Measurements from ENCODE around the gene NCBP2. TPM values are rescaled to one million over a fixed set of nuclear protein-coding genes. Genes with fewer than 3 reads are reported as not detected.

NCBP2 gene
- total and polyA plus RNA-seq, 7 donors, result 35.7 to 60.7 (median 44.9) TPM

DNA sequence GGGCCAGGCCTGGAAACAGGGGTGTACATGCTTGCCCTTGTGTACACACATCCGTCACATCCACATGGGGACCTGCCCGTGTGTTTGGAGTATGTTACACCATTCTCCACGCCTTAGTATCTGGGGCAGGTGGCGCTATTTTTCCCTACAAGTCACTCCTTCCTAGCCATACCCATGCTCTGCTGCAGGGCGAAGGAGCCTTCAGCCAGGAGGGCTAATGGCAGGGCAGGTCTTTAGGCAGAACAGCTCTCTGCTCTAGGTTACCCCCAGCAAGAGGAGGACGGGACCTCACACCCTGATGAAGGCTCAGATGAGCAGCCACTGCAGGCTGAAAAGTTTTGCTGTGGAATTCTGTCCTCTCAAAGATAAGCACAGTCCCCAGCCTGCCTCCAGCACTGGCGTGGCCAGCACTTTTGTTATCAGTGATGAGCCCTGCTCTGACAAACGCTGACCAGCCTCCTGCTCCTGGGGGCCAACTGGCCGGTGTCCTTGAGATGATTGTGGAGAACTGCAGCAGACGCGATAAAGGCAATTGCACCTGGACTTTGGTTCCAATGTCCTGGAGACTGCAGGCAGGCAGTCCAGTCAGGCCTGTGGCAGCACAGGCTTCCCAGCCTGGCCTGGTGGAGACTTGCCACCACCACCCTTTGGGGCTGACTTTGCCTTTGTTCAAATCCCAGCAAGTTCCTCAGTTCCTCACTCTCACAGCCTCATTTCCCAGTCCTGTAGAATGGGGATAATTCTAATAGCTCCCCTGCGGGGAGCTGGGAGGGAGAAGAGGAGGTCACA, 46.1 kb upstream of the NCBP2 start:
- no peak overlapping the region for H3K27ac ChIP-seq
- intact Hi-C loops (cut with DNase I), result no loop called here
- H3K4me1 ChIP-seq, result no peaks in the 10 kb centered on the region
- H3K36me3 ChIP-seq, result no peaks in the 10 kb centered on the region
- WGBS, 2 donors, result 23 to 64% methylated on average over 12 of the region's 12 CpGs
- H3K27me3 ChIP-seq, result peaks cover 0 to 4% (median 0%) of the 10 kb centered on the region in 3 donors
- TF ChIP-seq, protein P1, sequence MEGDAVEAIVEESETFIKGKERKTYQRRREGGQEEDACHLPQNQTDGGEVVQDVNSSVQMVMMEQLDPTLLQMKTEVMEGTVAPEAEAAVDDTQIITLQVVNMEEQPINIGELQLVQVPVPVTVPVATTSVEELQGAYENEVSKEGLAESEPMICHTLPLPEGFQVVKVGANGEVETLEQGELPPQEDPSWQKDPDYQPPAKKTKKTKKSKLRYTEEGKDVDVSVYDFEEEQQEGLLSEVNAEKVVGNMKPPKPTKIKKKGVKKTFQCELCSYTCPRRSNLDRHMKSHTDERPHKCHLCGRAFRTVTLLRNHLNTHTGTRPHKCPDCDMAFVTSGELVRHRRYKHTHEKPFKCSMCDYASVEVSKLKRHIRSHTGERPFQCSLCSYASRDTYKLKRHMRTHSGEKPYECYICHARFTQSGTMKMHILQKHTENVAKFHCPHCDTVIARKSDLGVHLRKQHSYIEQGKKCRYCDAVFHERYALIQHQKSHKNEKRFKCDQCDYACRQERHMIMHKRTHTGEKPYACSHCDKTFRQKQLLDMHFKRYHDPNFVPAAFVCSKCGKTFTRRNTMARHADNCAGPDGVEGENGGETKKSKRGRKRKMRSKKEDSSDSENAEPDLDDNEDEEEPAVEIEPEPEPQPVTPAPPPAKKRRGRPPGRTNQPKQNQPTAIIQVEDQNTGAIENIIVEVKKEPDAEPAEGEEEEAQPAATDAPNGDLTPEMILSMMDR (IDR thresholded peaks at IDR 0.05), result no peak
- TF ChIP-seq POLR2A (IDR thresholded peaks at IDR 0.05), result no peak
- no peak for TF ChIP-seq EP300 (IDR thresholded peaks at IDR 0.05)
- peak; percentile 40 for DNase-seq
- no peak overlapping the region for H3K4me3 ChIP-seq
- H3K9me3 ChIP-seq, result no peaks in the 10 kb centered on the region

DNA sequence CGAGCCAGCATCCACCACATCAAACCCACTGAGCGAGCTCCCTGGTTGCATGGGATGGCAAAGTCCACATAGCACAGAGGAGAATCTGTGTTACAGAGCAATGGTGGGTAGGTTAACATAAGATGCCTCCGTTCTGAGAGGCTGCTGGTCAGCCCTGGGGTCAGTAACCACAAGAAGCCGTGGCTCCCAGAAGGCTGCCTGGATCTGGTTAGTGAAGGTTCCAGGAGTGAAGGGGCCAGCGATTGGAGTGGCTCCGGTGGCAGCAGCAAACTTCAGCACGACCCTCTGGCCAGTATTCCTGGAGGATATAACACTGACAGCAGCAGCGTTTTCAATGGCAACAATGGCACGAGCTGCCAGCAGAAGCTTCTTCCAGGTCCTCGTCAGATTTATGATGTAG, 44.7 kb upstream of the NCBP2 start:
- intact Hi-C loops (cut with DNase I), result no loop called here
- no peak for DNase-seq
- Histone ChIP-seq H3K27ac (no peak overlapping the region), H3K4me3 (no peak overlapping the region), H3K36me3 (no peaks in the 10 kb centered on the region), H3K9me3 (no peaks in the 10 kb centered on the region), H3K4me1 (no peaks in the 10 kb centered on the region), H3K27me3 (peaks cover 0 to 4% (median 0%) of the 10 kb centered on the region in 3 donors)
- 84 to 85% methylated on average over 10 of the region's 10 CpGs for WGBS, 2 donors
- TF ChIP-seq, protein P1 (IDR thresholded peaks at IDR 0.05), result no peak
- TF ChIP-seq POLR2A (IDR thresholded peaks at IDR 0.05) (no peak), POLR2AphosphoS5 (IDR thresholded peaks at IDR 0.05) (no peak), EP300 (IDR thresholded peaks at IDR 0.05) (no peak)

DNA sequence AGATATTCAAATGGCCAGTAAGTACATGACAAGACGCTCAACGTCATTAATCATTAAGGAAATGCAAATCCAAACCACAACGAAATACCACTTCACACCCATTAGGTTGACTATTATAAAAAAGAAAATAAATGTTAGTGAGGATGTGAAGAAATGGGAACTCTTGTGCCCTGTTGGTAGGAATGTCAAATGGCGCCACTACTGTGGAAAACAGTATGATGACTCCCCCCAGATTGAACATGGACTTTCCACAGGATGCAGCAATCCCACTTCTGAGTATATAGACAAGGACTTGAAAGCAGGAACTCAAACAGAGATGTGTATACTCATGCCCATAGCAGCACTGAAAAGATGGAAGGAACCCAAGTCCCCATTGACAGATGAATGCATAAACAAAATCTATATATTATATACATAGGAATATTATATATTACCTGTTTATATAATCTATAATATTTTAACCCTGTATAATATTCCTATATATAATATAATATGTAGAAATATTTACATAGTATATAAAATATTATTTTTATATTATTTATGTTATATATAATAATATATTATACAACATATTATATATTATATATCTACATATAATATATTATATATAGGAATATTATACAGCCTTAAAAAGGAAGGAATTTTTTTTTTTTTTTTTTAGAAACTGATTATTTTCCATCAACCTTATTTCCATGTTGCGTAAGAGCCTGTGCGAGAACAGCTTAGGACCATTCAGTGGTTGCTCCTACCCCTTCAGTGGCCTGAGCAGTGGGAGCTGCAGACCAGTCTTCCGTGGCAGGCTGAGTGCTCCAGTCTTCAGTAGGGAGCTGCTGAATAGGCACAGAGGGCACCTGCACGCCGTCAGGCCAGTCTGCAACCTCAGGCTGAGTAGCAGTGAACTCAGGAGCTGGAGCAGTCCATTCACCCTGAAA, 43.9 kb upstream of the NCBP2 start:
- Histone ChIP-seq H3K36me3 (no peaks in the 10 kb centered on the region), H3K27me3 (peaks cover 0 to 4% (median 0%) of the 10 kb centered on the region in 3 donors), H3K4me3 (no peak overlapping the region), H3K4me1 (no peaks in the 10 kb centered on the region), H3K27ac (no peak overlapping the region), H3K9me3 (no peaks in the 10 kb centered on the region)
- 92 to 94% methylated on average over 9 of the region's 9 CpGs for WGBS, 2 donors
- intact Hi-C loops (cut with DNase I), result no loop called here
- no peak for TF ChIP-seq EP300 (IDR thresholded peaks at IDR 0.05)
- TF ChIP-seq, protein P1 (IDR thresholded peaks at IDR 0.05), result no peak
- no peak for TF ChIP-seq POLR2AphosphoS5 (IDR thresholded peaks at IDR 0.05)
- no peak for TF ChIP-seq POLR2A (IDR thresholded peaks at IDR 0.05)
- peak; percentile 14 for DNase-seq

DNA sequence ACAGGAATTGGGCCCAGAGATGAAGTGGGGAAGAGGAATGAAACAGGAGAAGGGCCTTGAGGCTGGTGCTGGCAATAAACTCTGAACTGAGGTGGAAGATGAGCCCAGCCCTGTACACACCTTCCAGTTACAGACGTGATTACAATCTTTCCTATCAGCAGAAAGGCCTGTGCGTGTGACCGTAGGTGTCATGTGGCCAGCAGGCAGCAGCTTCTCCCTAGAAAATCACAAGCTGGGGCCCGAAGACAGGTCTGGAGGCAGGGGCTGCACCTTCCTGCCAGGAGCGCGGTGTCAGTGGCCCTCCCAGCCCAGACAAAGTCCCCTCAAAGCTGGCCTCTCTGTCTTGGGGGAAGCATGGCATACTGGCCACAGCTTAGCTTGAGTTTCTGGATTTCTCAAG, 43.0 kb upstream of the NCBP2 start:
- no peak for TF ChIP-seq POLR2A (IDR thresholded peaks at IDR 0.05)
- TF ChIP-seq, protein P1 (IDR thresholded peaks at IDR 0.05), result no peak
- TF ChIP-seq EP300 (IDR thresholded peaks at IDR 0.05), result no peak
- TF ChIP-seq POLR2AphosphoS5 (IDR thresholded peaks at IDR 0.05), result no peak
- Histone ChIP-seq H3K36me3 (no peaks in the 10 kb centered on the region), H3K9me3 (no peaks in the 10 kb centered on the region), H3K4me1 (no peaks in the 10 kb centered on the region), H3K27ac (no peak overlapping the region), H3K4me3 (no peak overlapping the region), H3K27me3 (peaks cover 0 to 4% (median 0%) of the 10 kb centered on the region in 3 donors)
- 63 to 80% methylated on average over 6 of the region's 6 CpGs for WGBS, 2 donors
- no peak for DNase-seq
- intact Hi-C loops (cut with DNase I), result no loop called here
